Kidney capillary endothelial cell (primary cell): ENCODE data around the gene ERCC1.

Experiments
- DNase-seq: peaks from one replicate; pipeline ENCODE4 v3.0.0-alpha.2; 2018; ENCODE audit warnings: low spot score

Gene ERCC1

GRCh38 chr19:45405435-45406225, 18.1 kb downstream of the ERCC1 start:
- peak; percentile 91 for DNase-seq

GRCh38 chr19:45404557-45405434, 18.9 kb downstream of the ERCC1 start, which contains the start of gene PPP1R13L:
PPP1R13L (minus strand) TSS chr19:45405069; CDS start chr19:45398318, 6,751 bp downstream.
- peak; percentile 86 for DNase-seq

- peak; percentile 61 for DNase-seq
Observed at GRCh38 chr19:45403781-45404556, 19.7 kb downstream of the ERCC1 start.

- DNase-seq = no peak
Observed at GRCh38 chr19:45403272-45403671, 20.4 kb downstream of the ERCC1 start.

GRCh38 chr19:45402298-45403061, 21.2 kb downstream of the ERCC1 start:
- DNase-seq = peak; percentile 74

- no peak for DNase-seq
Observed at GRCh38 chr19:45401815-45402214, 21.9 kb downstream of the ERCC1 start.

GRCh38 chr19:45400192-45400591, 23.5 kb downstream of the ERCC1 start:
- no peak for DNase-seq

GRCh38 chr19:45395821-45396617, 27.7 kb downstream of the ERCC1 start:
- no peak for DNase-seq

GRCh38 chr19:45391871-45392665, 31.6 kb downstream of the ERCC1 start:
- no peak for DNase-seq

- DNase-seq = no peak
Observed at GRCh38 chr19:45391346-45391745, 32.4 kb downstream of the ERCC1 start.

GRCh38 chr19:45385392-45386221, 38.1 kb downstream of the ERCC1 start:
- no peak for DNase-seq

GRCh38 chr19:45382426-45382825, 41.3 kb downstream of the ERCC1 start:
- DNase-seq = no peak

GRCh38 chr19:45380107-45380506, 43.6 kb downstream of the ERCC1 start:
- DNase-seq = no peak

GRCh38 chr19:45376045-45376724, 47.5 kb downstream of the ERCC1 start:
- DNase-seq = peak; percentile 74

- DNase-seq = peak; percentile 97
Observed at GRCh38 chr19:45370410-45371204, 53.1 kb downstream of the ERCC1 start, which contains the start of gene ERCC2. ERCC2 (minus strand) TSS chr19:45370573; CDS start chr19:45370540, 33 bp downstream.

GRCh38 chr19:45368737-45369340, 54.9 kb downstream of the ERCC1 start:
- no peak for DNase-seq

GRCh38 chr19:45368127-45368526, 55.6 kb downstream of the ERCC1 start:
- no peak for DNase-seq
